Panc1 (cell line): Measurements from ENCODE around the gene PPP1R9B. TPM values are rescaled to one million over a fixed set of nuclear protein-coding genes. Genes with fewer than 3 reads are reported as not detected.

Source experiments
- ATAC-seq: fragments of 200-7000 bp; cut with Tn5 transposase; 2 replicates; pipeline ENCODE4 v1.9.1; 2020; ENCODE audit warnings: mild to moderate bottlenecking, moderate library complexity
- BruUV-seq: library from RNA; stranded (reverse); fragments of 400-500 nt; replicated peaks from 2 replicates; lab custom pipeline; 2021; lab: Mats Ljungman, UMichigan
- CTCF ChIA-PET: fragments of 300-600 bp; sonication (Branson Sonifier 250); formaldehyde crosslinking; loops from one replicate; lab custom pipeline; 2022; ENCODE audit warnings: antibody characterized with exemption; lab: Charles Lee
- POLR2A ChIA-PET: fragments of 300-600 bp; sonication (Branson Sonifier 250); formaldehyde crosslinking; loops from one replicate; lab custom pipeline; 2022; ENCODE audit warnings: antibody characterized with exemption; lab: Charles Lee
- DNase-seq: peaks from one replicate; pipeline ENCODE4 v3.0.0-alpha.2; 2010; ENCODE audit warnings: low read depth, low spot score
- H3K27ac ChIP-seq: 2 replicates; pipeline ENCODE4 v1.5.1; 2011; ENCODE audit warnings: mild to moderate bottlenecking, low read length, inconsistent platforms
- H3K27me3 ChIP-seq: fragments of 200-500 bp; sonication (Bioruptor generic); 2 replicates; pipeline ENCODE4 v1.6.0; 2014; ENCODE audit warnings: low read length, inconsistent platforms; ENCODE audit not compliant: control insufficient read depth, insufficient read depth
- H3K36me3 ChIP-seq: fragments of 200-500 bp; sonication (Bioruptor generic); 2 replicates; pipeline ENCODE4 v1.5.1; 2014; ENCODE audit warnings: inconsistent platforms, mild to moderate bottlenecking, low read length, moderate library complexity; ENCODE audit not compliant: control insufficient read depth, insufficient read depth
- H3K4me1 ChIP-seq: 2 replicates; pipeline ENCODE4 v1.5.1; 2011; ENCODE audit warnings: inconsistent platforms, mild to moderate bottlenecking, low read length, moderate library complexity; ENCODE audit not compliant: control insufficient read depth, insufficient read depth
- H3K4me3 ChIP-seq, 2 experiments: 2 replicates each; pipeline ENCODE4 v1.5.1; 2011 to 2012; ENCODE audit warnings: low read depth in 2 of 2, low read length in 2 of 2, mild to moderate bottlenecking in 2 of 2, inconsistent platforms in 1 of 2, moderate library complexity in 1 of 2
- H3K9me3 ChIP-seq: fragments of 200-500 bp; sonication (Bioruptor generic); 2 replicates; pipeline ENCODE4 v1.5.1; 2014; ENCODE audit warnings: low read depth, mild to moderate bottlenecking, inconsistent platforms, low read length, moderate library complexity; ENCODE audit not compliant: control insufficient read depth, insufficient read depth
- POLR2AphosphoS5 ChIP-seq: IDR thresholded peaks from 2 replicates; pipeline ENCODE4 v1.6.1; 2012; ENCODE audit warnings: mild to moderate bottlenecking, low read depth, low read length, moderate library complexity
- SIN3A ChIP-seq: IDR thresholded peaks from 2 replicates; pipeline ENCODE4 v1.6.1; 2012; ENCODE audit warnings: low read depth, mild to moderate bottlenecking, low read length, moderate library complexity, borderline replicate concordance; ENCODE audit not compliant: insufficient read depth
- TCF7L2 ChIP-seq: IDR thresholded peaks from 2 replicates; pipeline ENCODE4 v1.6.1; 2011; ENCODE audit warnings: mild to moderate bottlenecking, low read depth, low read length, inconsistent platforms
- in situ Hi-C: cut with HindIII; loops from 2 replicates; pipeline ENCODE4 v1.10.0; 2016; ENCODE audit warnings: low sequenced_read_pairs, low pct_unique_long_range_greater_than_20kb
- intact Hi-C: fragments of 100-400 bp; cut with micrococcal nuclease; formaldehyde crosslinking; loops from one replicate; pipeline ENCODE4 v1.10.0; 2022; ENCODE audit not compliant: unreplicated experiment
- total RNA-seq: library from RNA; stranded (reverse); gene quantifications from one replicate; pipeline ENCODE4 v1.2.1, GENCODE V29; 2021; ENCODE audit not compliant: unreplicated experiment
- TF ChIP-seq, protein P1 (sequence below), 2 experiments: IDR thresholded peaks; 2 replicates each; pipeline ENCODE4 v1.6.1; 2011 to 2012; ENCODE audit warnings: low read depth in 2 of 2, control low read depth in 1 of 2, low read length in 1 of 2, mild to moderate bottlenecking in 1 of 2, moderate library complexity in 1 of 2; ENCODE audit not compliant: insufficient read depth in 1 of 2
- TF ChIP-seq, protein P2 (sequence below): fragments of 450-650 bp; IDR thresholded peaks from 2 replicates; pipeline ENCODE4 v1.5.1; 2017; ENCODE audit warnings: mild to moderate bottlenecking

PPP1R9B gene
- total RNA-seq, 1 experiment from 2014 or later: 114 TPM

DNA sequence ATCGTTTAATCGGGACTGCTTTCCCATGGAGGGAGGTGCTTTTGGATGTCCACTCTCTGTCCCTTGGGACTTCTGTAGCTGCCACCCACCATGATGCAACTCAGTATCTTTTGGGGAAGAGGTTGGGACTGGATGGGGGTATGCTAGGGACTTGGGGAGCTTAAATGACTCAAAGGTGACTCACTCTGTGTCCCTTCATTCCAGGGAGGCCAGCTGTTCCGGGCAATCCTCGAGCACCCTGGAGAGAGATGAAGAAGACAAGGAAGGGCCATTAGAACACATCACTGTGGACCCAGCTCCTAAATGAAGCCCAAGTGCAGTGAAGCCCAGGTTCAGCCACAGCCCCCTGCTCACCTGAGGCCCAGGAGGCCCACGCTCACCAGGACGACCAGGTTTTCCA is 46.3 kb upstream of the PPP1R9B start:
- Histone ChIP-seq H3K4me3 (no peak overlapping the region), H3K36me3 (no peaks in the 10 kb centered on the region), H3K27me3 (peaks cover 4% of the 10 kb centered on the region; the same call in 1 of the 2 replicates), H3K4me1 (peaks cover 11% of the 10 kb centered on the region), H3K9me3 (no peaks in the 10 kb centered on the region), H3K27ac (no peak overlapping the region)
- ATAC-seq: no peak
- ChIA-PET POLR2A (no interaction called here), CTCF (interaction anchor here (2.8 kb wide), 1 partner anchor 27 kb away, joined by 16 read pairs; no protein-coding TSS in a partner anchor)
- no TSS peak for BruUV-seq
- in situ Hi-C loops (no loop called here), intact Hi-C loops (no loop called here)
- TF ChIP-seq, protein P1, sequence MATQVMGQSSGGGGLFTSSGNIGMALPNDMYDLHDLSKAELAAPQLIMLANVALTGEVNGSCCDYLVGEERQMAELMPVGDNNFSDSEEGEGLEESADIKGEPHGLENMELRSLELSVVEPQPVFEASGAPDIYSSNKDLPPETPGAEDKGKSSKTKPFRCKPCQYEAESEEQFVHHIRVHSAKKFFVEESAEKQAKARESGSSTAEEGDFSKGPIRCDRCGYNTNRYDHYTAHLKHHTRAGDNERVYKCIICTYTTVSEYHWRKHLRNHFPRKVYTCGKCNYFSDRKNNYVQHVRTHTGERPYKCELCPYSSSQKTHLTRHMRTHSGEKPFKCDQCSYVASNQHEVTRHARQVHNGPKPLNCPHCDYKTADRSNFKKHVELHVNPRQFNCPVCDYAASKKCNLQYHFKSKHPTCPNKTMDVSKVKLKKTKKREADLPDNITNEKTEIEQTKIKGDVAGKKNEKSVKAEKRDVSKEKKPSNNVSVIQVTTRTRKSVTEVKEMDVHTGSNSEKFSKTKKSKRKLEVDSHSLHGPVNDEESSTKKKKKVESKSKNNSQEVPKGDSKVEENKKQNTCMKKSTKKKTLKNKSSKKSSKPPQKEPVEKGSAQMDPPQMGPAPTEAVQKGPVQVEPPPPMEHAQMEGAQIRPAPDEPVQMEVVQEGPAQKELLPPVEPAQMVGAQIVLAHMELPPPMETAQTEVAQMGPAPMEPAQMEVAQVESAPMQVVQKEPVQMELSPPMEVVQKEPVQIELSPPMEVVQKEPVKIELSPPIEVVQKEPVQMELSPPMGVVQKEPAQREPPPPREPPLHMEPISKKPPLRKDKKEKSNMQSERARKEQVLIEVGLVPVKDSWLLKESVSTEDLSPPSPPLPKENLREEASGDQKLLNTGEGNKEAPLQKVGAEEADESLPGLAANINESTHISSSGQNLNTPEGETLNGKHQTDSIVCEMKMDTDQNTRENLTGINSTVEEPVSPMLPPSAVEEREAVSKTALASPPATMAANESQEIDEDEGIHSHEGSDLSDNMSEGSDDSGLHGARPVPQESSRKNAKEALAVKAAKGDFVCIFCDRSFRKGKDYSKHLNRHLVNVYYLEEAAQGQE (IDR thresholded peaks at IDR 0.05; ENCODE audit: insufficient read depth in 1 of 2, low read depth in 2 of 2, low read length in 1 of 2): no peak
- TF ChIP-seq SIN3A (no peak), POLR2AphosphoS5 (no peak), TCF7L2 (no peak)
- TF ChIP-seq, protein P2, sequence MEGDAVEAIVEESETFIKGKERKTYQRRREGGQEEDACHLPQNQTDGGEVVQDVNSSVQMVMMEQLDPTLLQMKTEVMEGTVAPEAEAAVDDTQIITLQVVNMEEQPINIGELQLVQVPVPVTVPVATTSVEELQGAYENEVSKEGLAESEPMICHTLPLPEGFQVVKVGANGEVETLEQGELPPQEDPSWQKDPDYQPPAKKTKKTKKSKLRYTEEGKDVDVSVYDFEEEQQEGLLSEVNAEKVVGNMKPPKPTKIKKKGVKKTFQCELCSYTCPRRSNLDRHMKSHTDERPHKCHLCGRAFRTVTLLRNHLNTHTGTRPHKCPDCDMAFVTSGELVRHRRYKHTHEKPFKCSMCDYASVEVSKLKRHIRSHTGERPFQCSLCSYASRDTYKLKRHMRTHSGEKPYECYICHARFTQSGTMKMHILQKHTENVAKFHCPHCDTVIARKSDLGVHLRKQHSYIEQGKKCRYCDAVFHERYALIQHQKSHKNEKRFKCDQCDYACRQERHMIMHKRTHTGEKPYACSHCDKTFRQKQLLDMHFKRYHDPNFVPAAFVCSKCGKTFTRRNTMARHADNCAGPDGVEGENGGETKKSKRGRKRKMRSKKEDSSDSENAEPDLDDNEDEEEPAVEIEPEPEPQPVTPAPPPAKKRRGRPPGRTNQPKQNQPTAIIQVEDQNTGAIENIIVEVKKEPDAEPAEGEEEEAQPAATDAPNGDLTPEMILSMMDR: no peak
- DNase-seq: no peak

DNA sequence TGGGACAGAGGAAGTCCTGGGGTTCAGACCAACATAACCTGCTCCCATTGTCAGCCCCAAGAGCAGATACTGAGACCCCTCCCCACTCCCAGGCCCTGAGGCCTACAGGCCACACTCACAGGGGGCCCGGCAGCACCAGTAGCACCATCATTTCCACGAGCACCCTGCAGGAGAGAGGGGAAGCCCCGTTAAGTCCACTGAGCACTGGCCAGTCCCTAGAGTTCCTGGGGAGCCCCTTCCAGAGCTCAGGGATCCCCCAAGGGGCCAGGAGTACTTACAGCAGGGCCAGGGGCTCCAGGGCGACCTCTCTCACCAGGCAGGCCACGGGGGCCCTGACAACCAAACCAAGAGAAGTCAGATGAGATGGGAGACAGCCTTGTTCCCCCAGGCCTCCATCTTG is 45.6 kb upstream of the PPP1R9B start:
- Histone ChIP-seq H3K27me3 (peaks cover 3% of the 10 kb centered on the region; the same call in 1 of the 2 replicates), H3K4me1 (peaks cover 6% of the 10 kb centered on the region), H3K36me3 (no peaks in the 10 kb centered on the region), H3K9me3 (no peaks in the 10 kb centered on the region), H3K27ac (no peak overlapping the region), H3K4me3 (no peak overlapping the region)
- ChIA-PET CTCF (interaction anchor here (0.6 to 2.8 kb wide), 2 partner anchors 17 to 26 kb away, joined by 6 to 16 read pairs; no protein-coding TSS in a partner anchor), POLR2A (no interaction called here)
- BruUV-seq: no TSS peak
- TF ChIP-seq, protein P1 (IDR thresholded peaks at IDR 0.05; ENCODE audit: insufficient read depth in 1 of 2, low read depth in 2 of 2, low read length in 1 of 2): no peak
- TF ChIP-seq, protein P2: no peak
- TF ChIP-seq POLR2AphosphoS5 (no peak), TCF7L2 (no peak), SIN3A (no peak)
- ATAC-seq (no peak), DNase-seq (no peak)
- intact Hi-C loops: no loop called here
- in situ Hi-C loops: no loop called here
